SU-DHL-6 (cell line): ENCODE data around the gene SORCS2.

Source experiments
- H2AFZ ChIP-seq: fragments of 200-600 bp; sonication (generic); 2 replicates; pipeline ENCODE4 v1.6.1; 2014; ENCODE audit warnings: low read depth, mild to moderate bottlenecking, moderate library complexity, mixed read lengths, antibody characterized with exemption, low read length; ENCODE audit not compliant: severe bottlenecking
- H3F3A ChIP-seq: fragments of 200-600 bp; shearing (Covaris generic); 2 replicates; pipeline ENCODE4 v1.6.0; 2016; ENCODE audit warnings: antibody characterized with exemption, mild to moderate bottlenecking; ENCODE audit not compliant: insufficient read depth
- H3K27ac ChIP-seq: fragments of 200-600 bp; sonication (generic); 2 replicates; pipeline ENCODE4 v1.5.1; 2016; ENCODE audit warnings: low read depth, mild to moderate bottlenecking, low read length, moderate library complexity, mixed read lengths
- H3K27me3 ChIP-seq: fragments of 200-600 bp; sonication (generic), shearing (Covaris generic); 2 replicates; pipeline ENCODE4 v1.6.0; 2014; ENCODE audit warnings: mild to moderate bottlenecking, low read length
- H3K36me3 ChIP-seq: fragments of 200-600 bp; sonication (generic); 2 replicates; pipeline ENCODE4 v1.6.1; 2014; ENCODE audit warnings: mild to moderate bottlenecking, low read length, mixed read lengths
- H3K4me2 ChIP-seq: fragments of 300-600, 200-600 bp; shearing (Covaris generic), sonication (generic); 2 replicates; pipeline ENCODE4 v1.6.0; 2014; ENCODE audit warnings: low read length, low read depth, mild to moderate bottlenecking; ENCODE audit not compliant: poor library complexity, severe bottlenecking
- H3K4me3 ChIP-seq: fragments of 200-600 bp; sonication (generic); 2 replicates; pipeline ENCODE4 v1.5.1; 2014; ENCODE audit warnings: antibody characterized with exemption, low read length, mild to moderate bottlenecking, mixed read lengths; ENCODE audit not compliant: insufficient read depth, poor library complexity, severe bottlenecking
- H3K79me2 ChIP-seq: fragments of 200-600 bp; sonication (generic); 2 replicates; pipeline ENCODE4 v1.6.1; 2014; ENCODE audit warnings: mild to moderate bottlenecking, low read length, moderate library complexity; ENCODE audit not compliant: insufficient read depth
- H3K9ac ChIP-seq: fragments of 200-600 bp; sonication (generic); 2 replicates; pipeline ENCODE4 v1.7.0; 2014; ENCODE audit warnings: mild to moderate bottlenecking, low read length
- H3K9me2 ChIP-seq: fragments of 200-600 bp; sonication (generic); replicated peaks from 2 replicates; pipeline ENCODE4 v1.6.1; 2014; ENCODE audit warnings: low read length; ENCODE audit not compliant: insufficient read depth
- H3K9me3 ChIP-seq: fragments of 200-600 bp; sonication (generic); 2 replicates; pipeline ENCODE4 v1.6.1; 2014; ENCODE audit warnings: low read length, mixed read lengths; ENCODE audit not compliant: insufficient read depth
- H4K20me1 ChIP-seq: fragments of 200-600 bp; sonication (generic); 2 replicates; pipeline ENCODE4 v1.6.1; 2014; ENCODE audit warnings: low read depth, mild to moderate bottlenecking, antibody characterized with exemption, low read length, moderate library complexity, mixed read lengths
- CTCF ChIP-seq: fragments of 200-600 bp; sonication (generic); IDR thresholded peaks from one replicate; pipeline ENCODE4 v1.5.1; 2017; ENCODE audit warnings: antibody characterized with exemption, mild to moderate bottlenecking, low read length, moderate library complexity; ENCODE audit not compliant: insufficient read depth, poor library complexity, severe bottlenecking
- EZH2phosphoT487 ChIP-seq: fragments of 200-600 bp; sonication (generic), shearing (Covaris generic); conservative IDR thresholded peaks from 2 replicates; pipeline ENCODE4 v1.6.1; 2018; ENCODE audit warnings: mild to moderate bottlenecking, antibody characterized with exemption, low read length, moderate library complexity, mixed read lengths

Gene SORCS2

GRCh38 chr4:7511525-7511924 is 319.2 kb downstream of the SORCS2 start:
- Histone ChIP-seq H3K9ac (no peak overlapping the region), H3K9me2 (no peaks in the 10 kb centered on the region), H3K27me3 (no peaks in the 10 kb centered on the region), H3K36me3 (no peaks in the 10 kb centered on the region), H4K20me1 (no peaks in the 10 kb centered on the region), H2AFZ (no peak overlapping the region), H3K9me3 (no peaks in the 10 kb centered on the region), H3K79me2 (no peaks in the 10 kb centered on the region), H3F3A (no peaks in the 10 kb centered on the region), H3K27ac (no peak overlapping the region), H3K4me3 (no peak overlapping the region), H3K4me2 (no peak overlapping the region)
- no peak for TF ChIP-seq CTCF
- TF ChIP-seq EZH2phosphoT487, result no peak

- Histone ChIP-seq H3K9ac (no peak overlapping the region), H2AFZ (no peak overlapping the region), H4K20me1 (no peaks in the 10 kb centered on the region), H3K4me3 (no peak overlapping the region), H3K79me2 (no peaks in the 10 kb centered on the region), H3F3A (no peaks in the 10 kb centered on the region), H3K9me3 (no peaks in the 10 kb centered on the region), H3K36me3 (no peaks in the 10 kb centered on the region), H3K27me3 (no peaks in the 10 kb centered on the region), H3K4me2 (no peak overlapping the region), H3K9me2 (no peaks in the 10 kb centered on the region), H3K27ac (no peak overlapping the region)
- TF ChIP-seq EZH2phosphoT487 (no peak), CTCF (no peak)
These were observed 320.1 kb downstream of the SORCS2 start for GRCh38 chr4:7512428-7512827.

GRCh38 chr4:7512946-7513345 is 320.6 kb downstream of the SORCS2 start:
- Histone ChIP-seq H3F3A (no peaks in the 10 kb centered on the region), H4K20me1 (no peaks in the 10 kb centered on the region), H3K9ac (no peak overlapping the region), H3K4me3 (no peak overlapping the region), H2AFZ (no peak overlapping the region), H3K36me3 (no peaks in the 10 kb centered on the region), H3K27ac (no peak overlapping the region), H3K4me2 (no peak overlapping the region), H3K9me2 (no peaks in the 10 kb centered on the region), H3K9me3 (no peaks in the 10 kb centered on the region), H3K79me2 (no peaks in the 10 kb centered on the region), H3K27me3 (no peaks in the 10 kb centered on the region)
- TF ChIP-seq CTCF (no peak), EZH2phosphoT487 (no peak)

- no peak overlapping the region for H2AFZ ChIP-seq
- H3K36me3 ChIP-seq, result no peaks in the 10 kb centered on the region
- no peak overlapping the region for H3K27ac ChIP-seq
- no peak overlapping the region for H3K4me3 ChIP-seq
- H3K27me3 ChIP-seq, result no peaks in the 10 kb centered on the region
- no peaks in the 10 kb centered on the region for H3K9me3 ChIP-seq
- no peaks in the 10 kb centered on the region for H3K79me2 ChIP-seq
- TF ChIP-seq EZH2phosphoT487 (no peak), CTCF (no peak)
- H4K20me1 ChIP-seq, result no peaks in the 10 kb centered on the region
- no peak overlapping the region for H3K4me2 ChIP-seq
- H3F3A ChIP-seq, result no peaks in the 10 kb centered on the region
- H3K9me2 ChIP-seq, result no peaks in the 10 kb centered on the region
- H3K9ac ChIP-seq, result no peak overlapping the region
These were observed 321.3 kb downstream of the SORCS2 start for GRCh38 chr4:7513671-7514070.
